SU-DHL-6 (cell line): Measurements from ENCODE around the gene LGALS1.
"Not testable (repeated sequence)": the region's sequence is repeated elsewhere in the genome, so short reads cannot be mapped to it uniquely, and the experiment has no call there.

Experiments used
- H2AFZ ChIP-seq: fragments of 200-600 bp; sonication (generic); 2 replicates; pipeline ENCODE4 v1.6.1; 2014; ENCODE audit warnings: low read depth, mild to moderate bottlenecking, moderate library complexity, mixed read lengths, antibody characterized with exemption, low read length; ENCODE audit not compliant: severe bottlenecking
- H3F3A ChIP-seq: fragments of 200-600 bp; shearing (Covaris generic); 2 replicates; pipeline ENCODE4 v1.6.0; 2016; ENCODE audit warnings: antibody characterized with exemption, mild to moderate bottlenecking; ENCODE audit not compliant: insufficient read depth
- H3K27ac ChIP-seq: fragments of 200-600 bp; sonication (generic); 2 replicates; pipeline ENCODE4 v1.5.1; 2016; ENCODE audit warnings: low read depth, mild to moderate bottlenecking, low read length, moderate library complexity, mixed read lengths
- H3K27me3 ChIP-seq: fragments of 200-600 bp; sonication (generic), shearing (Covaris generic); 2 replicates; pipeline ENCODE4 v1.6.0; 2014; ENCODE audit warnings: mild to moderate bottlenecking, low read length
- H3K36me3 ChIP-seq: fragments of 200-600 bp; sonication (generic); 2 replicates; pipeline ENCODE4 v1.6.1; 2014; ENCODE audit warnings: mild to moderate bottlenecking, low read length, mixed read lengths
- H3K4me2 ChIP-seq: fragments of 300-600, 200-600 bp; shearing (Covaris generic), sonication (generic); 2 replicates; pipeline ENCODE4 v1.6.0; 2014; ENCODE audit warnings: low read length, low read depth, mild to moderate bottlenecking; ENCODE audit not compliant: poor library complexity, severe bottlenecking
- H3K4me3 ChIP-seq: fragments of 200-600 bp; sonication (generic); 2 replicates; pipeline ENCODE4 v1.5.1; 2014; ENCODE audit warnings: antibody characterized with exemption, low read length, mild to moderate bottlenecking, mixed read lengths; ENCODE audit not compliant: insufficient read depth, poor library complexity, severe bottlenecking
- H3K79me2 ChIP-seq: fragments of 200-600 bp; sonication (generic); 2 replicates; pipeline ENCODE4 v1.6.1; 2014; ENCODE audit warnings: mild to moderate bottlenecking, low read length, moderate library complexity; ENCODE audit not compliant: insufficient read depth
- H3K9ac ChIP-seq: fragments of 200-600 bp; sonication (generic); 2 replicates; pipeline ENCODE4 v1.7.0; 2014; ENCODE audit warnings: mild to moderate bottlenecking, low read length
- H3K9me2 ChIP-seq: fragments of 200-600 bp; sonication (generic); replicated peaks from 2 replicates; pipeline ENCODE4 v1.6.1; 2014; ENCODE audit warnings: low read length; ENCODE audit not compliant: insufficient read depth
- H3K9me3 ChIP-seq: fragments of 200-600 bp; sonication (generic); 2 replicates; pipeline ENCODE4 v1.6.1; 2014; ENCODE audit warnings: low read length, mixed read lengths; ENCODE audit not compliant: insufficient read depth
- H4K20me1 ChIP-seq: fragments of 200-600 bp; sonication (generic); 2 replicates; pipeline ENCODE4 v1.6.1; 2014; ENCODE audit warnings: low read depth, mild to moderate bottlenecking, antibody characterized with exemption, low read length, moderate library complexity, mixed read lengths
- CTCF ChIP-seq: fragments of 200-600 bp; sonication (generic); IDR thresholded peaks from one replicate; pipeline ENCODE4 v1.5.1; 2017; ENCODE audit warnings: antibody characterized with exemption, mild to moderate bottlenecking, low read length, moderate library complexity; ENCODE audit not compliant: insufficient read depth, poor library complexity, severe bottlenecking
- EZH2phosphoT487 ChIP-seq: fragments of 200-600 bp; sonication (generic), shearing (Covaris generic); conservative IDR thresholded peaks from 2 replicates; pipeline ENCODE4 v1.6.1; 2018; ENCODE audit warnings: mild to moderate bottlenecking, antibody characterized with exemption, low read length, moderate library complexity, mixed read lengths

The LGALS1 gene

DNA sequence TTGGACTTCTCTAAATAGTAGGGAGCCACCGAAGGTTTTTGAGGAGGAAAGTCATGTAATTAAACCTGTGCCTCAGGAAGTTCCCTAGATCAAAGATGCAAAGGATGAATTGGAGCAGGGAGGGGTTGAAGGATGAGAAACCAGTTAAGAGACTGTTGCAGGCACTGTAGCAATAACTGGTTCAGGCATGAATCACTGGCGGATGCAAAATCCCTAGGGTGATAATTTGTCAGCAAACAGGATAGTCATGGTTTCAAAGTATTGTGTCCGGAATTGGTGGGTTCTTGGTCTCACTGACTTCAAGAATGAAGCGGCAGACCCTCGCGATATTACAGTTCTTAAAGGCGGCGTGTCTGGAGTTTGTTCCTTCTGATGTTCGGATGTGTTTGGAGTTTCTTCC lies 41.3 kb downstream of the LGALS1 start:
- no peak overlapping the region for H3K4me3 ChIP-seq
- no peak for TF ChIP-seq CTCF
- no peak for TF ChIP-seq EZH2phosphoT487
- H3K27ac ChIP-seq: no peak overlapping the region

DNA sequence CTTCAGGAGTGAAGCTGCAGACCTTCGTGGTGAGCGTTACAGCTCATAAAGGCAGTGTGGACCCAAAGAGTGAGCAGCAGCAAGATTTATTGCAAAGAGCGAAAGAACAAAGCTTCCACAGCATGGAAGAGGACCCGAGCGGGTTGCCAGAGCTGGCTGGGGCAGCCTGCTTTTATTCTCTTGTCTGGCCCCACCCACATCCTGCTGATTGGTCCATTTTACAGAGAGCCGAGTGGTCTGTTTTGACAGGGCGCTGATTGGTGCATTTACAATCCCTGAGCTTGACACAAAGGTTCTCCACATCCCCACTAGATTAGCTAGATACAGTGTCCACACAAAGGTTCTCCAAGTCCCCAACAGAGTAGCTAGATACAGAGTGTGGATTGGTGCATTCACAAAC lies 41.8 kb downstream of the LGALS1 start:
- H3K27ac ChIP-seq, H2AFZ ChIP-seq, H3K9ac ChIP-seq, H3K4me2 ChIP-seq, H3F3A ChIP-seq, H3K79me2 ChIP-seq, H3K9me3 ChIP-seq, H4K20me1 ChIP-seq, H3K27me3 ChIP-seq, H3K36me3 ChIP-seq, H3K4me3 ChIP-seq, H3K9me2 ChIP-seq: not testable (repeated sequence)

More for the DNA sequence above, 41.3 kb downstream of the LGALS1 start:
- Histone ChIP-seq H3K36me3 (no peaks in the 10 kb centered on the region), H3K9me3 (no peaks in the 10 kb centered on the region), H4K20me1 (no peaks in the 10 kb centered on the region), H3K4me2 (no peak overlapping the region), H3K9me2 (no peaks in the 10 kb centered on the region), H2AFZ (no peak overlapping the region), H3K27me3 (no peaks in the 10 kb centered on the region), H3F3A (no peaks in the 10 kb centered on the region), H3K9ac (no peak overlapping the region), H3K79me2 (no peaks in the 10 kb centered on the region)

GRCh38 chr22:37717746-37718305 lies 42.4 kb downstream of the LGALS1 start:
- H3K27ac ChIP-seq, H3K9me3 ChIP-seq, H3K79me2 ChIP-seq, H2AFZ ChIP-seq, H3K9me2 ChIP-seq, H3K9ac ChIP-seq, H3K4me2 ChIP-seq, H3K4me3 ChIP-seq, H3K36me3 ChIP-seq, H4K20me1 ChIP-seq, H3K27me3 ChIP-seq, H3F3A ChIP-seq: not testable (repeated sequence)

GRCh38 chr22:37725551-37726240 lies 50.3 kb downstream of the LGALS1 start:
- Histone ChIP-seq H3K9ac (no peak overlapping the region), H3K27me3 (no peaks in the 10 kb centered on the region), H4K20me1 (no peaks in the 10 kb centered on the region), H2AFZ (no peak overlapping the region), H3K27ac (no peak overlapping the region), H3K4me2 (no peak overlapping the region), H3K4me3 (no peak overlapping the region), H3K9me3 (no peaks in the 10 kb centered on the region), H3F3A (no peaks in the 10 kb centered on the region), H3K79me2 (no peaks in the 10 kb centered on the region), H3K36me3 (no peaks in the 10 kb centered on the region), H3K9me2 (no peaks in the 10 kb centered on the region)
- no peak for TF ChIP-seq EZH2phosphoT487
- TF ChIP-seq CTCF: no peak
